MM.1S (cell line): ENCODE data around the gene BLID.

Experiments used
- EZH2 ChIP-seq: fragments of 300-600 bp; sonication (generic); optimal IDR thresholded peaks from 2 replicates; pipeline ENCODE3; 2017; ENCODE audit warnings: low read depth, mild to moderate bottlenecking, antibody characterized with exemption, low read length, mixed read lengths
- EZH2phosphoT487 ChIP-seq: fragments of 300-600 bp; sonication (generic); IDR thresholded peaks from 2 replicates; pipeline ENCODE4 v1.6.1; 2018; ENCODE audit warnings: antibody characterized with exemption, low read length
- TF ChIP-seq, protein P1 (sequence below): fragments of 300-600 bp; sonication (generic); IDR thresholded peaks from 2 replicates; pipeline ENCODE4 v1.5.1; 2016; ENCODE audit warnings: antibody characterized with exemption, low read length, mixed read lengths

DNA sequence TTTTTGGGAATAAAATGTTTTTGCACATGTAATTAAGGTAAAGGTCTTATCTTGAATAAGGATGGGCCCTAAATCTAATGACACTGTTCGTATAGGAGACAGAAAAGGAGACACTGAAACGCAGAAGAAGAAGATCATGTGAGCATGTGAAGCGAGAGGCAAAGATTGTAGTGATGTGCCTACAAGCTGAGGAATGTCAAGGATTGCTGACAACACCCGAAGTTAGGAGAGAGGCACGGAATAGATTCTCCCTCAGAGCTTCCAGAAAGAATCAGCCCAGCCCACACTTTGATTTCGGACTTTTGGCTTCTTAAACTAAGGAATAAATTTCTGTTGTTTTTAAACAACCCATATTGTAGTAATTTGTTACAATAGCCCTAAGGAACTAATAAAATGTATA lies 4.1 kb upstream of the BLID start:
- TF ChIP-seq, protein P1, sequence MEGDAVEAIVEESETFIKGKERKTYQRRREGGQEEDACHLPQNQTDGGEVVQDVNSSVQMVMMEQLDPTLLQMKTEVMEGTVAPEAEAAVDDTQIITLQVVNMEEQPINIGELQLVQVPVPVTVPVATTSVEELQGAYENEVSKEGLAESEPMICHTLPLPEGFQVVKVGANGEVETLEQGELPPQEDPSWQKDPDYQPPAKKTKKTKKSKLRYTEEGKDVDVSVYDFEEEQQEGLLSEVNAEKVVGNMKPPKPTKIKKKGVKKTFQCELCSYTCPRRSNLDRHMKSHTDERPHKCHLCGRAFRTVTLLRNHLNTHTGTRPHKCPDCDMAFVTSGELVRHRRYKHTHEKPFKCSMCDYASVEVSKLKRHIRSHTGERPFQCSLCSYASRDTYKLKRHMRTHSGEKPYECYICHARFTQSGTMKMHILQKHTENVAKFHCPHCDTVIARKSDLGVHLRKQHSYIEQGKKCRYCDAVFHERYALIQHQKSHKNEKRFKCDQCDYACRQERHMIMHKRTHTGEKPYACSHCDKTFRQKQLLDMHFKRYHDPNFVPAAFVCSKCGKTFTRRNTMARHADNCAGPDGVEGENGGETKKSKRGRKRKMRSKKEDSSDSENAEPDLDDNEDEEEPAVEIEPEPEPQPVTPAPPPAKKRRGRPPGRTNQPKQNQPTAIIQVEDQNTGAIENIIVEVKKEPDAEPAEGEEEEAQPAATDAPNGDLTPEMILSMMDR: no peak
- TF ChIP-seq EZH2 (no peak), EZH2phosphoT487 (no peak)
